Measurements from ENCODE around the gene GDF7. TPM values are rescaled to one million over a fixed set of nuclear protein-coding genes. Genes with fewer than 3 reads are reported as not detected.

GDF7 gene
- total and polyA plus RNA-seq, 2 of the 4 experiments (the other 2 are of a cell fraction), result under 0.01 to 0.02 TPM

DNA sequence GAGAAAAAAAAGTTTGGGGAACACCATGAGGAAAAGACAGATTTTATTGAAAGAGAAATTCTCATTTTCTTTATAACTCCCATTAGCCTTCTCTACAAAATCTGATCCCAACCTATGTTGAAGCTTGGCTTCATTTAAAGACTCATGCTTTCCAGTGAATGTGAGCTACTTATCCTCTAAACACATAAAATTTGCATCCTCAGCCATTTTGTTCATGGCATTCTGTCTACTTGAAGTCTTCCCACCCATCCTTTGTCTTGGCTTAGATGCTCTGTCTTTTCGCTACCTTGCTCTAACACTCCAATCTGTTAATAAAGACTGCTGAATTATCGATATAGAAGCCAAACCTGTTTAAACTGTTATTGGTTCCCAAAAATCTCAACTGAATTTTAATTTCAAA is 39.3 kb downstream of the GDF7 start:
- H3K9ac ChIP-seq (ENCODE audit: low read depth, low read length), result no peak overlapping the region
- no peak overlapping the region for H3K27ac ChIP-seq (ENCODE audit: insufficient read depth, low read length)
- no peaks in the 10 kb centered on the region; the same call in 1 of the 2 replicates for H4K20me1 ChIP-seq (ENCODE audit: insufficient read depth, low read length)
- H3K4ac ChIP-seq (ENCODE audit: low read depth, low read length), result no peak overlapping the region
- dilution Hi-C loops (cut with HindIII; ENCODE audit: low sequenced_read_pairs, unreplicated experiment), result no loop called here
- BruUV-seq (replicated peaks), result no TSS peak
- H2AK5ac ChIP-seq (ENCODE audit: low read depth, low read length), result no peak overlapping the region
- no peak for ATAC-seq (ENCODE audit: low read depth)
- no peaks in the 10 kb centered on the region for H3K9me3 ChIP-seq (ENCODE audit: control insufficient read depth, insufficient read depth, low read length)
- H4K5ac ChIP-seq (ENCODE audit: low read depth, low read length), result no peak overlapping the region
- H3K4me1 ChIP-seq (ENCODE audit: control insufficient read depth, insufficient read depth, low read length), result peaks cover 1% of the 10 kb centered on the region; the same call in 1 of the 2 replicates
- no peak overlapping the region for H2BK20ac ChIP-seq (ENCODE audit: low read depth, low read length)
- TF ChIP-seq POLR2A (IDR thresholded peaks at IDR 0.05; ENCODE audit: low read depth, low read length) (no peak), NFE2L2 (IDR thresholded peaks at IDR 0.05; ENCODE audit: low read depth, low read length) (no peak), RFX5 (IDR thresholded peaks at IDR 0.05; ENCODE audit: low read depth, low read length) (no peak), BHLHE40 (IDR thresholded peaks at IDR 0.05; ENCODE audit: low read depth, low read length) (no peak), MAFK (IDR thresholded peaks at IDR 0.05; ENCODE audit: low read depth, low read length) (no peak), SMC3 (IDR thresholded peaks at IDR 0.05; ENCODE audit: low read depth, low read length) (no peak), RAD21 (IDR thresholded peaks at IDR 0.05; ENCODE audit: low read length) (no peak), CEBPB (IDR thresholded peaks at IDR 0.05; ENCODE audit: low read depth, low read length) (no peak), MAZ (IDR thresholded peaks at IDR 0.05; ENCODE audit: borderline replicate concordance, low read depth, low read length) (no peak), RCOR1 (IDR thresholded peaks at IDR 0.05; ENCODE audit: insufficient replicate concordance, low read length) (no peak), MXI1 (IDR thresholded peaks at IDR 0.05; ENCODE audit: borderline replicate concordance, low read depth, low read length) (no peak)
- TF ChIP-seq, protein P1, sequence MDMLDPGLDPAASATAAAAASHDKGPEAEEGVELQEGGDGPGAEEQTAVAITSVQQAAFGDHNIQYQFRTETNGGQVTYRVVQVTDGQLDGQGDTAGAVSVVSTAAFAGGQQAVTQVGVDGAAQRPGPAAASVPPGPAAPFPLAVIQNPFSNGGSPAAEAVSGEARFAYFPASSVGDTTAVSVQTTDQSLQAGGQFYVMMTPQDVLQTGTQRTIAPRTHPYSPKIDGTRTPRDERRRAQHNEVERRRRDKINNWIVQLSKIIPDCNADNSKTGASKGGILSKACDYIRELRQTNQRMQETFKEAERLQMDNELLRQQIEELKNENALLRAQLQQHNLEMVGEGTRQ (IDR thresholded peaks at IDR 0.05; ENCODE audit: low read depth, low read length), result no peak
- no peak overlapping the region for H2BK5ac ChIP-seq (ENCODE audit: low read depth, low read length, poor library complexity, severe bottlenecking)
- no peaks in the 10 kb centered on the region for H3K27me3 ChIP-seq (ENCODE audit: control insufficient read depth, insufficient read depth, low read length)
- H3K23ac ChIP-seq (ENCODE audit: low read depth, low read length), result no peak overlapping the region
- H3K4me2 ChIP-seq (ENCODE audit: low read depth, low read length), result no peak overlapping the region
- ChIA-PET CTCF (interaction anchor here (1.2 kb wide), 1 partner anchor 23 kb away, joined by 4 read pairs; no protein-coding TSS in a partner anchor), POLR2A (ENCODE audit: unreplicated experiment) (no interaction called here)
- no peak overlapping the region for H3K18ac ChIP-seq (ENCODE audit: low read depth, low read length)
- no peak overlapping the region for H3K56ac ChIP-seq (ENCODE audit: extremely low read depth, insufficient read depth, low read length)
- no peak overlapping the region for H2AFZ ChIP-seq (replicated peaks; ENCODE audit: low read length, poor library complexity)
- H3K36me3 ChIP-seq (ENCODE audit: control insufficient read depth, insufficient read depth, low read length), result no peaks in the 10 kb centered on the region
- H2BK15ac ChIP-seq (ENCODE audit: low read depth, low read length), result no peak overlapping the region
- H2BK120ac ChIP-seq (ENCODE audit: low read depth, low read length), result no peak overlapping the region
- DNase-seq, result no peak
- no peak overlapping the region for H4K91ac ChIP-seq (ENCODE audit: insufficient read depth, low read depth, low read length)
- H4K8ac ChIP-seq (ENCODE audit: low read depth in 2 of 2, low read length in 2 of 2), result no peak overlapping the region
- WGBS, 2 experiments (ENCODE audit: extremely low coverage in 2 of 2, insufficient read length in 1 of 2), result no CpG with 5 or more reads among the region's 2 CpGs
- H2AK9ac ChIP-seq (replicated peaks; ENCODE audit: low read depth, low read length, poor library complexity), result no peak overlapping the region
- no peak overlapping the region for H3K4me3 ChIP-seq (ENCODE audit: insufficient read depth, low read depth, low read length)
- intact Hi-C loops (cut with micrococcal nuclease), result no loop called here
- H3K79me1 ChIP-seq (ENCODE audit: low read depth in 1 of 2, low read length in 2 of 2), result peaks cover 5 to 7% of the 10 kb centered on the region in 2 experiments; a peak in 2 of 4 replicates
- H3K9me1 ChIP-seq (ENCODE audit: insufficient read depth, low read length), result 0 out of 2 replicates have a peak, but pooled peaks cover 3% of the 10 kb centered on the region
- no peak overlapping the region for H3K14ac ChIP-seq (replicated peaks; ENCODE audit: low read depth, low read length)
- in situ Hi-C loops (cut with MboI; ENCODE audit: low sequenced_read_pairs), result no loop called here

Data from IMR-90 (cell line).